GM21619 (cell line): ENCODE results near the gene USP40.

ENCODE experiments used
- ATAC-seq: cut with Tn5 transposase; IDR thresholded peaks from one replicate; pipeline ENCODE4 v1.9.1; 2021; ENCODE audit not compliant: unreplicated experiment

The USP40 gene

DNA sequence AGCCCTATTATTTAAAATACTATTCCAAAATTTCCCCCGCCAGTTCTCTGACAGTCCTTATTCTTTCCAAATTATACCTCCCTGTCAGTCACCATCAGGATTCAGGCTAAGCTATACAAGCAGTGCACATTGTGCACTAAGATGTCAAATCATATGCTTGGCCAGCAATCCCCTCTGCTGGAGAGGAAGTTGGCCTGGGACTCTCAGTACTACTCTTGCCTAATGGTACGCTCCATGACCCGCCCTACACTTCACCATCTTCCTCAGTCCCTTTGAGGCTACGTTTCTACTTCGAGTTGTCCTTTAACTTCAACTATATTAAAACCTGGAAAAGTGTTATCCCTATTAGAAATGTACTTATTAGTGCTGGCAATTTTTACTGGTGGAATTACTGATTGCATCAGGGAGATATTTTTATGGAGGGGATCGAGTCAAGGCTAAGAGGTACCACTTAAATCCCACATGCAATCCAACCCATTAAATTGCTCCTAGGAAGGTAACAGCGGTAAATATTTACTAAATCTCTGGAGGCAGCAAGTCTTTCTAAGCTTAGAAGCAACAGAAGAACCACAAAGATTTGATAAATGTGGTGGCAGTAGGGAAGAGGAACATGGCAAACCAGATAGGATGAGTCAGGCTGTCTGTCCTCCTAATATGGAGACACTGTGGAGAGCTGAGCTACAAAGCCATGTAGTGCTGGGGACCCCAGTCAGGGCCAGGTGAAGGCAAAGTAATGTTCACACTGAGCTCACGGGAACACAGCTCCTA lies 2.7 kb downstream of the USP40 start:
- ATAC-seq, result no peak

DNA sequence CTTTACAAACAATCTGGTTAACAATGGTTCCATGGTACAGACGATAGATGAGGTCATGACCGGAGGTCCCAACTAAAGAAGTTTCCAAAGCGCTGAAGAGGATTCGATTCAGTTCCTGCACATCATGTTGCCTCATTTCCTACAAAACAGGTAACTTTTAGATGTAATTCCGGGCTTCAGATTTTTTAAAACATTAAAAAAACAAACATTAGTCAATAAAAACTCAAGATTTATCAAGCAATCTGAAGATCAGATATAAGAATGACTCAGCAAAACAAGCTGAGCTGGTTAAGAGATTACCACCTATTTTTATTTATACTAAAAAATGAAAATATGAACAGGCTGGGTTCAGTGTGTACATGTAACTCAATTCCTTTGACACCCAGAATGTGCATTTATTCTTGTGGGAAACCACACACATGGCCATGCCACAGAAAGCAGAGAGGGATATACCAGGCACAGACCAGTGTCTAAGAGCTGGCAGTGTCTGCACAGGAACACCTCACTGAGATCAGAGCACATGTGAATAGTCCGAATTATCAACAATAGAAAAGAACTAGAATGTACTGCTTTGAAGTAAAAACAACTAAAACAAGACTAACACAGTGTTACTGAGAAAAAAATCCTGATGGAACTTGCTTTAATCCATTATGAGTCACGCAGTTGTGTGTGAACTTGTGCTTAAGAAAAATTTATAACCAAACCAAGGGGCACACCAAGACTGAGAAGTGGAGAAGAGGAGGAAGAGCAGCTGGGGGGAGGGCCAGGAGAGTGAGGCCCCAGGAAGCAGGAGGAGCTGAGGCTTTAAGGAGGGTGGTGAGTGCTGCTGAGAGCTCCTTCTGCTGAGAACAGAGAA lies 9.5 kb downstream of the USP40 start:
- no peak for ATAC-seq

DNA sequence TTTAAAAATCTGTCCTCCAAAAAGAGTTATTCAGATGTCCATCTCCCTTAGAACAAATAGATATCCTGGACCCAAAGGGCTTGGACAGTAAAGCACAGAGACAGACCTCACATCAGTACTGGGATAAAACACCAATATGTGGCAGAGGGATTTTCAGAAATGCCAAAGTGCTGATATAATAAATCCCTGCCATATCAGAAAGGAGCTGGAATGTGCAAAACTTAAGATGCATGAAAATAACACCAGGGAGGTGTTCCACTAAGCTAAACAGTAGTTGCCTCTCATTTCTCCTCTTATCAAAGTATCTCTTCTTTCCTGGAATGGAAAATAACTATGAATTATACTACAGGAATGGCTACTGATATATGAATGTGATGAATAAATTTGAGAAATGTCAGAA lies 13.2 kb downstream of the USP40 start:
- ATAC-seq, result no peak

DNA sequence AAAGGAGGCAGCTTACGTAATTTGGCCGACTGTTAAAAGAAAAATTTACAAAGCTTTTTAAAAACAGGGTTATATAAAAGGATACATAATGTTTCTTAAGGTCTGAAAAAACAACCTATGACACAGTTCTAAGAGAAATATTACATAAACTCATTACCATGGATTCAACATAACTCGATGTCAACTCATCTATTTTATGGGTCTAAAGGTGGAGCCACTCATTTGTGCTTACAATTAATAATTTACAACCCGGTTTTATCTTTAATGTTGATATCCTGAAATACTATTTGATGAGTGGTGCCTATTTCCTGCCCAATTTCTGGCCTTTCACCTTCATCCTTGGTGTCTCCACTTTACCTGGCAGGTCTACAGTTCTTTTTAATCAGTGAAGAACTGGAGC lies 15.1 kb downstream of the USP40 start:
- no peak for ATAC-seq

DNA sequence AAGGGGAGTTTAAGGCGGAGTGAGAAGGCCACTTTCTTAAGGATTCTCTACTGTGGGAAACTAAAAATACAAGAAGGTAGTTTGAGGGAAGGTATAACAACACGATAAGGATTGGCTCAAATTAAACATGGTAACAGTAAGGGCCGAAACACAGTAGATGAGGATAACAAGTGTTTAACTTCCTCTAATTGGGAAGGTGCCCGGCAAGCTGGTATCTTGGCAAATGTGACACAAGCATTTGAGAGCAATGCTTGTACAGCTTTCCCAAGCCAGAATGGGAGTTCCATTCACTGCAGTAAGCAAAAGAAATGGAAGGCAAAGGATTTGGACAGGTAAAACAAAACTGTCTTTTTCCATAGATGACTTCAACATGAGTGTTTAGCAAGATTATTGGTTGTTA lies 19.8 kb downstream of the USP40 start:
- no peak for ATAC-seq

DNA sequence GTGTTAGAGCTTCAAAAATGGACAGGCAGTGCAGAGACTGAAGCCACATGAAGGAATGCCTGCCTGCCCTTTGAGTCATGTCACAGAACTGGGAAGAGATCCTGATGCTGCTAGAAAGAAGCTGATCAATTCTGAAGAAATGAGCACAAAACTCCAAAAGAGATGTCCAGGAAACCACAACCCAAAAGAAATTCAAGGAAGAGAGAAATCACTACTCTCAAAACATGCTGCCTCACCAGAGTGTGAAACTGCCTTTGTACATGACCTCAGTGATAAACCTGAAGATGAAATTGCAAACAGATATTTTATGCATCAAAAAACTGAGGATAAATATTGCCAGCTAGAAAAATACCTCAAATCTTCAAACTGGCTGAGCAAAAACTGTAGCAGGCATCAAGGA lies 20.5 kb downstream of the USP40 start:
- ATAC-seq, result no peak

DNA sequence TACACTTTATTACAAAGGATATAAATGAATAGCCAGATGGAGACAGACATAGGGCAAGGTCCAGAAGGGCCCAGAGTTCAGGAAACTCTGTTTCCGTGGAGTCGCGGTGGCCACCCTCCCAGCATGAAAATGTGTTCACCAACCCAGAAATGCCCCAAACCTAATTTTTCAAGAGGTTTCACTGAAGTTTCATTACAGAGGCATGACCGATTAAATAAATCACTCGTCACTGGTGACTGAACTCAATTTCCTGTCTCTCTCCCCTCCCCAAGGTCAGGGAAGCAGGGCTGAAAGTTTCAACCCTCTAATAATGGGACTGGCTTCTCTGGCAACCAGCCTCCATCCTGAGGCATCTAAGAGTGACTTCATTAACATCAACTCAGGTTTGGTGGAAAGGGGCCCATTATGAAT lies 22.4 kb downstream of the USP40 start:
- ATAC-seq, result no peak

DNA sequence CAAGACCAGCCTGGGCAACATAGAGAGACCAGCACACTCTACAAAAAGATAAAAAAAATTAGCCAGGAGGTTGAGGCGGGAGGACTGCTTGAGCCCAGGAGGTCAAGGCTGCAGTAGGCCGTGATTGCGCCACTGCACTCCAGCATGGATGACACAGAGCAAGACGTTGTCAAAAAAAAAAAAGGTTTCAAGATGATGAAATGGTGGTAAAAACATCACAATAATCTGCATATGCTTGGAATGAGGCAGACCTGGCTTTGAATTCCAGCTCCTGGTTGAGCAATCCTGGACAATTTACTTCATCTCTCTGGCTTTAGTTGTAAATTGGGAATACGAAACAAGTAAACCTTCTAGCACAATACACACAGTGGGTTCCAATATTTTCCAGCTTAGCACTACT lies 24.1 kb downstream of the USP40 start:
- ATAC-seq, result no peak

DNA sequence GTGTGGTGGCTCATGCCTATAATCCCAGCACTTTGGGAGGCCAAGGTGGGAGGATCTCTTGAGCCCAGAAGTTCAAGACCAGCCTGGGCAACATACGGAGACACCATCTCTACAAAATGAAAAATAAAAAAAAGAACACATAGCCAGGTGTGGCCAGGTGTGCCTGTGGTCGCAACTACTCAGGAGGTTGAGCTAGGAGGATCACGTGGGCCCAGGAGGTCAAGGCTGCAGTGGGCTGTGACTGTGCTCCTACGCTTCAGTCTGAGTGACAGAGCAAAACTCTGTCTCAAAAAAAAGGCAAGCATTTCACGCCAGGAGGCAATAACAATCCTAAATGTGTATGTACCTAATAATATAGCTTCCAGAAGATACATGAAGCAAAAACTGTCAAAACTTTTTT lies 27.8 kb downstream of the USP40 start:
- ATAC-seq, result no peak

DNA sequence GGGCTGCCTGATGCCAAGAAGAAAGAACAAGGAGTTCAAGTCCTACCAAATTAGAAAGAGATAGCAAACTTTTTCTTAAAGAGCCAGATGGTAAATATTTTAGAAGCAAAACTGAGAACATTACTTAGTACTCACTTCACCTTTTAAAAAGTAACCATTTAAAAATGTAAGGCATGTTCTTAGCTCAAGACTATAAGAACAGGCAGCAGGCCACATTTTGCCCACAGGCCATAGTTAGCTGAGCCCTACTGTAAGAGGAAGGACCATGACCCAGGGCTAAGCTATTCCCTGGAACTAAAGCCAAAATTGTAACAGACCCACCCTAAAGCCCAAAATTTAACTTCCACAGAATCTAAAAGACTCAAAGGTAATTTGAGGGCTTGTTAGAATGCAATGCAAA lies 31.3 kb downstream of the USP40 start:
- no peak for ATAC-seq

DNA sequence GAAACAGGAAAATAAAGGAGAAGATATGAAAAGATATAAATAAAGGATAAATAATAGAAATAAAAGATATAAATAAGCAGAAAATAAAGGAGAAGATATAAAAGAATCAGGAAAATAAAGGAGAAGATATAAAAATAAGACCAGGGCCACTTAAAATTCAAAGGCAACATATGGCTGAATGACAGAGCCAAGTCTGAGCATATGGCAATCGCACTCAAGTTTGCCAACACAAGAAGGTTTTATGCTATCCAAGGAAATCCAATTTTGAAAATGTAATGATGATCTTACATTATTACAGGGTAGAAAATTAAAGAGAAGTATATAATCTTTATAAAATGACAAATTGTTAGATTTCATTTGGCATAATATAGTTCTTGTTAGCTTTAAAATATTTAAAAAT lies 33.6 kb downstream of the USP40 start:
- no peak for ATAC-seq

DNA sequence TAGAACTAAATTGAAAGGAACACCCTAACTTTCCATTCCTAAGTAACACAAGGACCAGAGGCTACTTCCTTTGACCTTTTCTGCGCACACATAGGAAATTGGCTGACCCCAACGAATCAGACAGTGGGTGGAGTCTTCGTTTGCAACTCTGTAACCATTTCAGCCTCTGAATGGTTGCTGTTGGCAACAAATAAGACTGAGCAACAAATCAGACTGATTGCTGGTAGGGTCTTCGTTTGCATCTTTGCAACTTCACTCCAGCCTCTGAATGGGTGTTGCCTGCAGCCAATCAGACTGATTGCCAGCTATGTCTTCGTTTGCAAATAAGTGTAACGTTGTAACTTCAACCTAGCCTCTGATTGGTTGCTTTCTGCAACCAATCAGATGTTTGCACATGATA lies 34.6 kb downstream of the USP40 start:
- no peak for ATAC-seq

DNA sequence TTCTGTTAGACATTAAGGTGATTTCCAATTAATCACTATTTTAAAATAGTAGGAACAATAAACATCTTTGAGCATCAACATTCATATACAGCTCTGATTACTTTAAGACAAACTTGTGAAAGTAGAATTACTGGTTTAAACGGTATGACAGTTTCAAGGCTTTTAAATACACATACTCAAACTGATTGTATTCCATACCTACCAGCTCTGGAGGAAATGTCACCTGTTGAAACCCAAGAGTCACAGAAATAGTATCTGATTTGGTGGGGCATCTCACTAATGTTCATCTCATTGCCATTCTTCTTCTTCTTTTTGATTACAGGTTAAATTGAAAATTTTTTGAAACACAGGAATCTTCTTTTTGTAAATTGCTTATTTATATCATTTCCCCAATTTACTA lies 36.2 kb downstream of the USP40 start:
- no peak for ATAC-seq

DNA sequence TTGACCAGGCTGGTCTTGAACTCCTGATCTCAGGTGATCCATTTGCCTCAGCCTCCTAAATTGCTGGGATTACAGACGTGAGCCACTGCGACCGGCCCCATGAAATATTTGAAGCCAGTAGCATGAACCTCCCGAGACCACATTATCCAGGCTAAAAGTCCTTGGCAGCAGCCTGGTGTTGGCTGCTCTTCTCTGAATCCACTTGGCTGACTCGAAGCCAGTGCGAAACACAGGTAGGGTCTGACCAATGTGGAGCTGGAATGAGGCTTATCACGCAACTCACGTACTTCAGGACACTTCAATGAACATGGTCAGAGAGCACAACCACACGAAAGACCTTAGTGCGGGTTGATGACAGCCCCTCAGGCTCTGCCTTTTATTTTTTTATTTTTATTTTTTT lies 38.4 kb downstream of the USP40 start:
- ATAC-seq, result no peak

DNA sequence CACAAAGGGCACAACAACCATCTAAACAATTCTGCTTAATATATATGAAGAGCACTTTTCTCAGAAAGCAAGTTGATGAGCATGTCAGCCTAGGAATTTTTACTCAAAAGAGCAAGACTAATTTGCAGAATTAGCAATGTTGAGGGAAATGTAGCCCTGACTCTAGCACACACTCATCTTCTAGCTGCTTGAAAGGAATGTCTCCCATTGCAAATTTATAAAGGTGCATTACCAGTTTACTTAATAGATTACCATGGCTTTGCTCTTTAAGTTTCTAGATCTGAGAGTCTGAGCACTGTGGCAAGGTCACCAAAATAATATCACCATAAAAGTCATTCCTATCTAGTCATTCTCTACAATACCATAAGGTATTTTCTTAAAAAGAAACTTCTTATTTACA lies 40.8 kb downstream of the USP40 start:
- ATAC-seq, result no peak

DNA sequence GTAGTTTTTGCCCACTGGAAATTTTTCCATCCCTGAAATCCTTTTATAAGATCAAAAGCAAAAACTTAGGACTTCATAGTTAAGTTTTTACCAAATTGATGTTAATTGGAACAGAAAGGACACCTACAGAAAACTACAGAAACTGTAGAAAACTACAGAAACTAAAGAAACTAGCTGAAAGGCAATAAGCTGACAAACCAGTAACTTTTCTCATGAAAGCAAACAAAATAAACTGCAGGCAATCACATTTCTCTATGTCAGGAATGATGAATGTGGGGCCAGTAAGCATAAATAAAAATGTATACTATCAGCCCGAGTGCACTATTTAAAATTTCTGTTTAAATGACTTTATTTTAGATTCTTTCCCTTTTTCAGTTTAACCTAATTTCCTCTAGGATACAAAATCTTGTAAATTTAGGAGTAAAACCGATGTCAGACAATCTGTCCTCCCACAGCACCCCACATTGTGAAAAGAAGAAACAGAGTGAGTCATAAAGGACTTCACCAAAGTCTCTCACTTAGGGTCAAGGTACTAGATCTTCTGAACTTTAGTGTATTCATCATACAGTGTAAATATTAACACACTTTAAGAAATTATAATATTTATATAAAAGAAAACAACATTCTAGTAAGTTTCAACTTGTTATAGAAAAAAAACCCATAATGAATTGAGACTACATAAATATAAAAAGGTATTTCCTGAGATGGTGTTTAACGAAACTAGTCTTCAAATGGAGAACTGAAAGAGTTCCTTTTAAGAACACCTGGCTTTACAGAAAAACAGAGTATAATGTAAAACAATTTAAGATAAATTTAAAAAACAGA lies 46.6 kb downstream of the USP40 start:
- peak; percentile 95 for ATAC-seq

DNA sequence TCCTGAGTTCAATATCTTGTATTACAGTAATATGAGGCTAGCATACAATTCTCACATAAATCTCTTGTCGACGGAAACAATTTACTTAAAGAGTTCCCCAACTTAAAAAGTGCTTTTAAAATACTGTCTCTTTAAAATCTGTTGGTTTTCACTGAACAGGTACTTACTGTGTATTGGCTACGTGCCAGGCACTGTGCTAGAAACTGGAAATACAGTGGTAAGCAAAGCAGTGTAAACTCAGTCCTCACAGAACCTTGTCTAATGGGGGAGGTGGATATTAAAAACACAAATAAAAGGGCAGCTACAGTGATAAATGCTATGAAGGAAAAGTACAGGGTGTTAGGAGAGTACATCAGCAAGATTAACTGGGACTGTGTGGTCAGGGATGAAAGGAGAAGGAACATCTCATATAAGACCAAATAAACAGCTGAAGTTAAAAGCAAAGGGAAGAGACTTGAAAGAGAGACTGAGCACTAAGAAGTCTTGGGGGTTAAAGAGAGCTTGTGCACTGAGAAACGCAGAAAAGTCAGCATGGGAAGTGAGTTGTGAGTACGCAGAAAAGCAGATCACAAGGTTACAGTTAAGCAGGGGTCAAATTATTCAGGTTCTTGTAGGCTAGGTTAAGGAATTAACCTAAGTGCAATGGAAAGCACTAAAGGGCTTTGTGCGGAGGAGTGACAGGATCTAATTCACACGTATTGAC lies 52.5 kb downstream of the USP40 start:
- no peak for ATAC-seq

DNA sequence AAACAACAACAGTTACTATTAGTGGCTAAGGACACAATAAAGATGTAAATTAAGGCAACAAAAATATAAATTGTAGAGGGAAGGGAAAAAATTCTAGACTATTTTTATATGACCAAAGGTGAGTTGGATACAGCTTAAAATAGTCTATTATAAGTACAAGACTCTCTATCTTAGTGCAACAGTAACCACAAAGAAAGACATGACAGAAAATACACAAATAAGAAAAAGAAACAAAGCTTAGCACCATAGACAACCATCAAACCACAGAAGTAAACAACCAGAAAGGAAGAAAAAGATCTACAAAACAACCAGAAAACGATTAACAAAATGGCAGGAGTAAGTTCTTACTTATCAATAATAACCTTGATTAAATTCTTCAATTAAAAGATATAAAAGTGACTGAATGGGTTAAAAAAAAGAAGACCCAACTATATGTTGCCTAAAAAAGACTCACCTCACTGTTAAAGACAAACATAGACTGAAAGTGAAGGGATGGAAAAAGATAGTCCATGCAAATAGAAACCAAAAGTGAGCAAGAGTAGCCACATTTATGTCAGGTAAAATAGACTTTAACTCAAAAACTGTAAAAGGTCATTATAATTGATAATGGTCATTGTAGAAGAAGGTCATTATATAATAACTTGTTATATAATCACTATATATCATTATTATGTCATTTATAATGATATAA lies 62.5 kb downstream of the USP40 start:
- ATAC-seq, result no peak

DNA sequence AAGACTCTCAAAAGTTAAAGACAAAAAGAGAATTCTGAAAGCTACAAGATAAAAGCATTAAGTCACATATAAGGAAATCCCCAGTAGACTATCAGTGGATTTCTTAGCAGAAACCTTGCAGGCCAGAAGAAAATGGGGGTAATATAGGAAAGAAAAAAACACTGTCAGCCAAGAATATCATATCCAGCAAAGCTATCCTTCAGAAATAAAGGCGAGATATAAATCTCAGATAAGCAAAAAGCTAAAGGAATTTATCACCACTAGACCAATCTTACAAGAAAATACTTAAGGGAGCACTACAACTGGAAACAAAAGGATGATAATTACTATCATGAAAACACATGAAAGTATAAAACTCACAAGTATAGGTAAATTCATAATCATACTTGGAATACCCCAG lies 63.1 kb downstream of the USP40 start:
- ATAC-seq, result no peak
